Erythroblast (primary cell): Measurements from ENCODE around the gene PSMD1.

ENCODE experiments used
- GATA1 ChIP-seq: IDR thresholded peaks from 2 replicates; pipeline ENCODE4 v1.6.1; 2011; ENCODE audit warnings: low read depth, mild to moderate bottlenecking, control low read depth, low read length, moderate library complexity
- POLR2A ChIP-seq: IDR thresholded peaks from 2 replicates; pipeline ENCODE4 v1.6.1; 2011; ENCODE audit warnings: mild to moderate bottlenecking, low read length

DNA sequence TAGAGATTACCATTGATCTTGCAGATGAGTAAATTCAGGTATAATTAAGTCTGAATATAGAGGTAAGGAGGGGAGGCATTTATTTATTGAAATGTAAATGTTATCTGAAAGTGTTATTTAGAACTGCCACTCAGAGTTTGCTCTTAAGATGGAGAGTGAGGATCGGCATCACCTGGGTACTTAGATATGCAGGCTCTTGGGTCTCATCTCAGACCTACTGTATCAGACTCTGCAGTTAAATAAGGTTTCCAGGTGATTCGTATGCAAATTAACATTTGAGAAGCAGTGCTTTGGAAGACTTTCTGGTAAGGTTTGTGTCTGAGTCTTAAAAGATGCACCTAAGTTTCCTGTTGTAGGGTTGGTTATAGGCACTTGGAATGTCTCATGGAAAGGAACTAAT, 59.0 kb downstream of the PSMD1 start:
- no peak for TF ChIP-seq POLR2A
- no peak for TF ChIP-seq GATA1
